ENCODE data around the gene NOXRED1.

DNA sequence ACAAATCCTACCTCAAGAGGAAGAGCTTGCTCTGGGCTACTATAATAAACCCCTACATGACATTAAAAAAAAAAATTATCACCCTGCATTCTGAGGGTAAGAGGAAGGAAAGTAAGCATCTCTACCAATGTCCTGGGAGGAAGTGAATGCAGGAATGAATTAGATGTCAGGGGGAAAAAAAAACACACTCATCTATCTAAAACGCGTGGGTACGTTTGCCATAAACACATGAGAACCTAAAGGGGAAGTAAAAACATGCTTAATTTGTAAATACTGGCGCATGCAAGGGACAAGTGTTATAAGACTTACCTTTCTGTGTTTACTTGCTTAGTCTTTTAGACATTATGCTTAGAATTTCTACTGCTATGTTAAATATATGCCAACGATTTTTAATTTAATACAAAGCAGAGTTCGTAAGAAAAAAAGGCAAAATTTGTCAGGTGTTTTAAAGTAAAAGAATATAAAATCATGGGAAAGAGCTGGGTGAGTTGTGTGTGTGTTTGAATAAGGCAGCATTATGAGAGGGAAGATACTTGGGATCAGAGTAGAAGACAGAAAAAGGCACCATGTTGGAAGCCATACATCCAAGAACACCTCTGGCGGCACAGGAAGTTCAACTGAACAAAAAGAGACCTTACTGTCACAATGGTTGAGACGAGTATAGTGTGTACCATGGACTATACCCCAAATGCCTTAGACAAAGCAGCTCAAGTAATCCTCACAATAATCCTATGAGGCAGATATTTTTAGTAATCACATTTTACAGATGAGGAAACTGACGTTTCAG is 48.0 kb downstream of the NOXRED1 start:
- TF ChIP-seq TAF1 (IDR thresholded peaks at IDR 0.05; ENCODE audit: borderline replicate concordance, insufficient read depth, low read length): no peak
- TF ChIP-seq, protein P1, sequence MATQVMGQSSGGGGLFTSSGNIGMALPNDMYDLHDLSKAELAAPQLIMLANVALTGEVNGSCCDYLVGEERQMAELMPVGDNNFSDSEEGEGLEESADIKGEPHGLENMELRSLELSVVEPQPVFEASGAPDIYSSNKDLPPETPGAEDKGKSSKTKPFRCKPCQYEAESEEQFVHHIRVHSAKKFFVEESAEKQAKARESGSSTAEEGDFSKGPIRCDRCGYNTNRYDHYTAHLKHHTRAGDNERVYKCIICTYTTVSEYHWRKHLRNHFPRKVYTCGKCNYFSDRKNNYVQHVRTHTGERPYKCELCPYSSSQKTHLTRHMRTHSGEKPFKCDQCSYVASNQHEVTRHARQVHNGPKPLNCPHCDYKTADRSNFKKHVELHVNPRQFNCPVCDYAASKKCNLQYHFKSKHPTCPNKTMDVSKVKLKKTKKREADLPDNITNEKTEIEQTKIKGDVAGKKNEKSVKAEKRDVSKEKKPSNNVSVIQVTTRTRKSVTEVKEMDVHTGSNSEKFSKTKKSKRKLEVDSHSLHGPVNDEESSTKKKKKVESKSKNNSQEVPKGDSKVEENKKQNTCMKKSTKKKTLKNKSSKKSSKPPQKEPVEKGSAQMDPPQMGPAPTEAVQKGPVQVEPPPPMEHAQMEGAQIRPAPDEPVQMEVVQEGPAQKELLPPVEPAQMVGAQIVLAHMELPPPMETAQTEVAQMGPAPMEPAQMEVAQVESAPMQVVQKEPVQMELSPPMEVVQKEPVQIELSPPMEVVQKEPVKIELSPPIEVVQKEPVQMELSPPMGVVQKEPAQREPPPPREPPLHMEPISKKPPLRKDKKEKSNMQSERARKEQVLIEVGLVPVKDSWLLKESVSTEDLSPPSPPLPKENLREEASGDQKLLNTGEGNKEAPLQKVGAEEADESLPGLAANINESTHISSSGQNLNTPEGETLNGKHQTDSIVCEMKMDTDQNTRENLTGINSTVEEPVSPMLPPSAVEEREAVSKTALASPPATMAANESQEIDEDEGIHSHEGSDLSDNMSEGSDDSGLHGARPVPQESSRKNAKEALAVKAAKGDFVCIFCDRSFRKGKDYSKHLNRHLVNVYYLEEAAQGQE (IDR thresholded peaks at IDR 0.05; ENCODE audit: insufficient read depth in 1 of 2, low read depth in 2 of 2, low read length in 2 of 2): no peak
- TF ChIP-seq SIN3A (IDR thresholded peaks at IDR 0.05; ENCODE audit: borderline replicate concordance, insufficient read depth, low read length): no peak
- no peak for TF ChIP-seq POLR2AphosphoS5 (IDR thresholded peaks at IDR 0.05; ENCODE audit: low read depth, low read length)
